ENCODE results near the gene UBR3.

- TF ChIP-seq CTCF (IDR thresholded peaks at IDR 0.05), result no peak
- TF ChIP-seq POLR2A (IDR thresholded peaks at IDR 0.05), result no peak
- no peak for TF ChIP-seq POLR2AphosphoS5 (IDR thresholded peaks at IDR 0.05)
- no peak for TF ChIP-seq EP300 (IDR thresholded peaks at IDR 0.05)
Observed at GRCh38 chr2:169822036-169822435, 5.2 kb upstream of the UBR3 start.
